Loucy (cell line): Measurements from ENCODE around the gene RNPEPL1.

Source experiments
- H2AFZ ChIP-seq: fragments of 200-600 bp; sonication (generic); 2 replicates; pipeline ENCODE4 v1.6.0; 2016; ENCODE audit warnings: antibody characterized with exemption, mild to moderate bottlenecking, low read length, moderate library complexity
- H3F3A ChIP-seq: fragments of 200-600 bp; 2 replicates; pipeline ENCODE4 v1.6.0; 2016; ENCODE audit warnings: antibody characterized with exemption, low read depth, mild to moderate bottlenecking
- H3K27me3 ChIP-seq: fragments of 200-600 bp; sonication (generic); 2 replicates; pipeline ENCODE4 v1.6.1; 2014; ENCODE audit warnings: low read length, mild to moderate bottlenecking; ENCODE audit not compliant: insufficient read depth, poor library complexity, severe bottlenecking
- H3K36me3 ChIP-seq: fragments of 200-600 bp; sonication (generic); 2 replicates; pipeline ENCODE4 v1.6.1; 2016; ENCODE audit warnings: low read length; ENCODE audit not compliant: insufficient read depth
- H3K4me1 ChIP-seq: fragments of 200-600 bp; sonication (generic); 2 replicates; pipeline ENCODE4 v1.5.1; 2014; ENCODE audit warnings: low read length, mild to moderate bottlenecking; ENCODE audit not compliant: insufficient read depth, poor library complexity, severe bottlenecking
- H3K4me2 ChIP-seq: fragments of 200-600 bp; sonication (generic); 2 replicates; pipeline ENCODE4 v1.6.0; 2014; ENCODE audit warnings: antibody characterized with exemption, low read length, low read depth, mild to moderate bottlenecking; ENCODE audit not compliant: poor library complexity, severe bottlenecking
- H3K4me3 ChIP-seq: fragments of 200-600 bp; sonication (generic); 2 replicates; pipeline ENCODE4 v1.5.1; 2014; ENCODE audit warnings: low read length, mild to moderate bottlenecking, mixed read lengths; ENCODE audit not compliant: poor library complexity, severe bottlenecking
- H3K79me2 ChIP-seq: fragments of 200-600 bp; sonication (generic); 2 replicates; pipeline ENCODE4 v1.6.1; 2014; ENCODE audit warnings: low read length; ENCODE audit not compliant: insufficient read depth
- H3K9ac ChIP-seq: fragments of 200-600 bp; sonication (generic); 2 replicates; pipeline ENCODE4 v1.6.0; 2014; ENCODE audit warnings: mild to moderate bottlenecking, low read depth, low read length, moderate library complexity; ENCODE audit not compliant: poor library complexity, severe bottlenecking
- H3K9me2 ChIP-seq: fragments of 200-600 bp; sonication (generic); replicated peaks from 2 replicates; pipeline ENCODE4 v1.6.1; 2016; ENCODE audit warnings: low read depth, low read length, mixed read lengths
- H3K9me3 ChIP-seq: fragments of 200-600 bp; sonication (generic); 2 replicates; pipeline ENCODE4 v1.6.1; 2014; ENCODE audit warnings: mild to moderate bottlenecking, antibody characterized with exemption, low read length, low read depth; ENCODE audit not compliant: insufficient read depth
- H4K20me1 ChIP-seq: fragments of 200-600 bp; sonication (generic); 2 replicates; pipeline ENCODE4 v1.6.0; 2014; ENCODE audit warnings: antibody characterized with exemption, low read length, mild to moderate bottlenecking; ENCODE audit not compliant: insufficient read depth, poor library complexity, severe bottlenecking
- EZH2phosphoT487 ChIP-seq: fragments of 200-600 bp; IDR thresholded peaks from 2 replicates; pipeline ENCODE4 v1.6.1; 2018; ENCODE audit warnings: antibody characterized with exemption, mild to moderate bottlenecking, moderate library complexity, borderline replicate concordance
- TF ChIP-seq, protein P1 (sequence below): fragments of 200-600 bp; sonication (generic); conservative IDR thresholded peaks from 2 replicates; pipeline ENCODE4 v1.5.1; 2014; ENCODE audit warnings: mild to moderate bottlenecking, antibody characterized with exemption, low read length

Gene RNPEPL1

DNA sequence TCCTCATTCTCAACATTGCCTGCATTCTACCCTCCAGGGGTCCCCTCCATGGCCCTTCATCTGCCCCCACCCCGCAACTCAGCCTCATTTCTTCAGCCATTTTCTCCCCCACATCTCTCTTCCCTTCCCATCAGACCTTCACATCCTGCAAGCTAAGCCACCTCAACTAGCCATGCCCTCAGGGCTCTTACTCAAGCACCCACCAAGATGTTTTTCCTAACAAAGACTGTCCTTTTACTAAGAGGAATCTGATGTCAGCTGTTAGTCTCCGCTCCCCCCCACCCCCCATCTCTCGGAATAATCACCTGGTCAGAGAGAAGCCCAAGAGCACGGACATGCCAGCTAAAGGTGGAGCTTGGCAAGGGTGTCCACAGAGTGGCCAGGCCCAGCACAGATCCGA lies 13.5 kb downstream of the RNPEPL1 start:
- Histone ChIP-seq H3K79me2 (peaks cover 31% of the 10 kb centered on the region), H3K9ac (no peak overlapping the region), H3K9me3 (no peaks in the 10 kb centered on the region), H3K9me2 (no peaks in the 10 kb centered on the region), H3K4me3 (no peak overlapping the region), H4K20me1 (peaks cover 12% of the 10 kb centered on the region), H3F3A (no peaks in the 10 kb centered on the region), H3K4me2 (no peak overlapping the region), H2AFZ (no peak overlapping the region), H3K27me3 (no peaks in the 10 kb centered on the region), H3K4me1 (peaks cover 29% of the 10 kb centered on the region), H3K36me3 (no peaks in the 10 kb centered on the region)
- no peak for TF ChIP-seq EZH2phosphoT487
- TF ChIP-seq, protein P1, sequence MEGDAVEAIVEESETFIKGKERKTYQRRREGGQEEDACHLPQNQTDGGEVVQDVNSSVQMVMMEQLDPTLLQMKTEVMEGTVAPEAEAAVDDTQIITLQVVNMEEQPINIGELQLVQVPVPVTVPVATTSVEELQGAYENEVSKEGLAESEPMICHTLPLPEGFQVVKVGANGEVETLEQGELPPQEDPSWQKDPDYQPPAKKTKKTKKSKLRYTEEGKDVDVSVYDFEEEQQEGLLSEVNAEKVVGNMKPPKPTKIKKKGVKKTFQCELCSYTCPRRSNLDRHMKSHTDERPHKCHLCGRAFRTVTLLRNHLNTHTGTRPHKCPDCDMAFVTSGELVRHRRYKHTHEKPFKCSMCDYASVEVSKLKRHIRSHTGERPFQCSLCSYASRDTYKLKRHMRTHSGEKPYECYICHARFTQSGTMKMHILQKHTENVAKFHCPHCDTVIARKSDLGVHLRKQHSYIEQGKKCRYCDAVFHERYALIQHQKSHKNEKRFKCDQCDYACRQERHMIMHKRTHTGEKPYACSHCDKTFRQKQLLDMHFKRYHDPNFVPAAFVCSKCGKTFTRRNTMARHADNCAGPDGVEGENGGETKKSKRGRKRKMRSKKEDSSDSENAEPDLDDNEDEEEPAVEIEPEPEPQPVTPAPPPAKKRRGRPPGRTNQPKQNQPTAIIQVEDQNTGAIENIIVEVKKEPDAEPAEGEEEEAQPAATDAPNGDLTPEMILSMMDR: no peak

DNA sequence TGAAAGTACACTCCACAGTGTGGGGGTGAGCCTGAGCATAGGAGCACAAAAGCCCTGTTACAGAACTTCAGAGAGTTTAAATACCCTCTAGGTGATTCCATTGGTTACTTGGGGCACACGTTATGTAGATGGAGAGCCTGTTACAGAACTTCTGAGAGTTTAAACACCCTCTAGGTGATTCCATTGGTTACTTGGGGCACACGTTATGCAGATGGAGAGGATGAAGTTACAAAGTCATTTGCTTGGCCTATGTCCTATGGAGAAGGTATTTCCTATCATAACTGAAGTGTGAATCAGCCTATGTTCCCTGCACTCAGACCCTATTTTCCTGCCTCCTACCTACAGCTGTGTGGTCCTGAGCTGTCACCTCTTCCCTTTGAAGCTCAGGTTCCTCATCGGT lies 14.5 kb downstream of the RNPEPL1 start:
- H3K36me3 ChIP-seq: no peaks in the 10 kb centered on the region
- H3K9me3 ChIP-seq: no peaks in the 10 kb centered on the region
- H3K79me2 ChIP-seq: peaks cover 41% of the 10 kb centered on the region
- TF ChIP-seq, protein P1: no peak
- no peak for TF ChIP-seq EZH2phosphoT487
- peaks cover 21% of the 10 kb centered on the region for H4K20me1 ChIP-seq
- no peaks in the 10 kb centered on the region for H3K9me2 ChIP-seq
- H3K9ac ChIP-seq: peak overlapping the region; percentile 55
- H3K4me1 ChIP-seq: peaks cover 34% of the 10 kb centered on the region
- H2AFZ ChIP-seq: no peak overlapping the region
- no peaks in the 10 kb centered on the region for H3F3A ChIP-seq
- peak overlapping the region; percentile 98 for H3K4me2 ChIP-seq
- no peak overlapping the region for H3K4me3 ChIP-seq
- no peaks in the 10 kb centered on the region for H3K27me3 ChIP-seq

DNA sequence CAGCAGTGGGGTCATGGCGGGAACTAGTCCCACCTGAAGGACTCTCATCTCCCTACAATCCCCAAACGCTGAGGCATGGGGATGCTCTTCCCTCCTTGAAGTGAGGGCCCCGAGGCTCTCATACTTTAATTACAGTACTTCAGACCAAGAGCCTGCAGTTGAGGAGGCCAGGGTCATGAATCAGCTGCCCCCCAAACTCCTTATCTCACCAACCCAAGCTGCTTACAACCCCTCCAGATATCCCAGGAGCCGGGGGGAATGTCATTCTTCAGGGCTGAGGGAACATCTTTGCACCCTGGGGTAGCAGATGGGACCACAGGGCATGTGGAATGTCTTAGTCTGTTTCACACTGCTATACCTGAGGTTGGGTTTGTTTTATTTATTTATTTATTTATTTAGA lies 15.5 kb downstream of the RNPEPL1 start:
- peaks cover 43% of the 10 kb centered on the region for H3K4me1 ChIP-seq

More for the DNA sequence above, 15.5 kb downstream of the RNPEPL1 start:
- Histone ChIP-seq H3K79me2 (peaks cover 51% of the 10 kb centered on the region), H3K4me2 (peak overlapping the region; percentile 98), H4K20me1 (peaks cover 30% of the 10 kb centered on the region), H3K36me3 (no peaks in the 10 kb centered on the region), H3K4me3 (peak overlapping the region; percentile 55), H3K9me3 (no peaks in the 10 kb centered on the region), H2AFZ (no peak overlapping the region), H3K9ac (peak overlapping the region; percentile 55), H3K9me2 (no peaks in the 10 kb centered on the region), H3K27me3 (no peaks in the 10 kb centered on the region), H3F3A (no peaks in the 10 kb centered on the region)
- TF ChIP-seq, protein P1: no peak
- no peak for TF ChIP-seq EZH2phosphoT487
